Caco-2 (cell line): Measurements from ENCODE around the gene TRAK1. TPM values are rescaled to one million over a fixed set of nuclear protein-coding genes. Genes with fewer than 3 reads are reported as not detected.

Experiments
- BruUV-seq: library from RNA; stranded (reverse); fragments of 400-500 nt; replicated peaks from 2 replicates; lab custom pipeline; 2021; lab: Mats Ljungman, UMichigan
- CTCF ChIA-PET: fragments of 300-600 bp; sonication (Branson Sonifier 250); formaldehyde crosslinking; loops from one replicate; lab custom pipeline; 2022; ENCODE audit warnings: antibody characterized with exemption; lab: Charles Lee
- POLR2A ChIA-PET: fragments of 300-600 bp; sonication (Branson Sonifier 250); formaldehyde crosslinking; loops from one replicate; lab custom pipeline; 2022; ENCODE audit warnings: antibody characterized with exemption; lab: Charles Lee
- DNase-seq, 2 experiments: peaks; one replicate each; pipeline versions ENCODE4 v3.0.0 to v3.0.0-alpha.2; 2020 to 2022
- H3K27me3 ChIP-seq: replicated peaks from 2 replicates; pipeline ENCODE4 v1.6.0; 2011; ENCODE audit warnings: low read length; ENCODE audit not compliant: control insufficient read depth, insufficient read depth
- H3K36me3 ChIP-seq: 2 replicates; pipeline ENCODE4 v1.5.1; 2011; ENCODE audit warnings: low read length; ENCODE audit not compliant: control insufficient read depth, insufficient read depth
- H3K4me1 ChIP-seq: fragments of 250-450 bp; sonication (Bioruptor Pico); 2 replicates; pipeline ENCODE4 v1.5.1; 2020; ENCODE audit warnings: mild to moderate bottlenecking
- H3K4me3 ChIP-seq: 2 replicates; pipeline ENCODE4 v1.5.1; 2011; ENCODE audit warnings: low read depth, mild to moderate bottlenecking, control low read depth, low read length
- H3K9me3 ChIP-seq: fragments of 250-450 bp; sonication (Bioruptor Pico); 2 replicates; pipeline ENCODE4 v1.5.1; 2020; ENCODE audit warnings: mild to moderate bottlenecking, moderate library complexity
- H3K27ac Mint-ChIP-seq: one replicate; pipeline ENCODE4 v1.8.0; 2022; ENCODE audit warnings: mixed read lengths; ENCODE audit not compliant: unreplicated experiment
- H3K27me3 Mint-ChIP-seq: one replicate; pipeline ENCODE4 v1.8.0; 2022; ENCODE audit warnings: mixed read lengths; ENCODE audit not compliant: insufficient read depth, unreplicated experiment
- H3K36me3 Mint-ChIP-seq: one replicate; pipeline ENCODE4 v1.8.0; 2022; ENCODE audit warnings: mild to moderate bottlenecking, mixed read lengths; ENCODE audit not compliant: insufficient read depth, unreplicated experiment
- H3K4me1 Mint-ChIP-seq: one replicate; pipeline ENCODE4 v1.8.0; 2022; ENCODE audit warnings: low read depth, mixed read lengths; ENCODE audit not compliant: unreplicated experiment
- H3K4me3 Mint-ChIP-seq: one replicate; pipeline ENCODE4 v1.8.0; 2022; ENCODE audit warnings: mild to moderate bottlenecking, moderate library complexity, mixed read lengths; ENCODE audit not compliant: unreplicated experiment
- H3K9me3 Mint-ChIP-seq: one replicate; pipeline ENCODE4 v1.8.0; 2022; ENCODE audit warnings: mixed read lengths; ENCODE audit not compliant: unreplicated experiment
- intact Hi-C: fragments of 100-400 bp; cut with micrococcal nuclease; formaldehyde crosslinking; loops from one replicate; pipeline ENCODE4 v1.10.0; 2022; ENCODE audit not compliant: unreplicated experiment
- total RNA-seq: library from RNA; stranded (reverse); gene quantifications from 2 replicates; pipeline ENCODE4 v1.2.3, GENCODE V29; 2022
- TF ChIP-seq, protein P1 (sequence below), 2 experiments: fragments of 200-600 bp in 1 of 2; IDR thresholded peaks; 1 replicate in 1 of 2; 2 replicates in 1 of 2; pipeline versions ENCODE4 v1.5.1 to v1.8.0; 2011 to 2022; ENCODE audit warnings: antibody characterized with exemption in 1 of 2, control low read depth in 1 of 2, inconsistent platforms in 1 of 2, low read depth in 1 of 2, low read length in 1 of 2, mild to moderate bottlenecking in 1 of 2, moderate library complexity in 1 of 2; ENCODE audit not compliant: insufficient read depth in 1 of 2, severe bottlenecking in 1 of 2, unreplicated experiment in 1 of 2

The TRAK1 gene
- total RNA-seq, 1 experiment from 2014 or later: 33.3 TPM

DNA sequence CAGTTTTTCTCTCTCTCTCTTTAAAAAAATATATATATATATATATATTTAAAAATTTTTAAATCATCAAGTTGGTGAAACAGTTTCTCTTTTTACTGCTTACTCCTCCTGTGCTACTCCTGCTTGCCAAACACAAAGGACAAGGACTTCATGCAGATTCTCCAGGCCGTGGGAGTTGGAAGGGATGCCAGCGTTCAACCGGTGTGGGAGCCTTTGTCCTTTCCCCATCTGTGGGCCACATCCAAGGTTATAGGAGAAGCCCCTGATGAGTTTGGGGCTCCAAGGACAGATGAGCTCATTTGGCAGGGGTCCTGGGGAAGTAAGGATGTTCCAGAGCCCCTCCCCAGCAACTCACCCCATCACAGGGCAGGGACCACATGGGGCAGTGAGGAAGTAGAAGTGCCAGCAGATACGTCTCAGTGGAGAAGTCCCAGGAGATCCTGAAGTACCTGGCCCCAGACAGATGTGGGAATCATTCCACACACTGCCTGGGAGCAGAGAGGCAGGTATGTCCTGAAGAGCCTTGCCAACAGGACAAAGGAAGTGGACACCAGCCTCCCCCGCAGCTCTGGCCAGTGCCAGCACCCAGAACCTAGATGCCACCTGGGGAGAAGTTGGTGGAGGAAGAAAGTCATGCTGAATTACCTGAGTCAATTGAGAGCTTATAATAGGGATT lies 138.2 kb downstream of the TRAK1 start:
- CTCF ChIA-PET: interaction anchor here (0.5 to 2.1 kb wide), 24 partner anchors 18 to 409 kb away, joined by 3 to 25 read pairs (median 4); partner anchors contain the start of genes ULK4 and VIPR1
- Histone ChIP-seq H3K9me3 (no peaks in the 10 kb centered on the region), H3K4me1 (peaks cover 4% of the 10 kb centered on the region; the same call in 1 of the 2 replicates), H3K36me3 (no peaks in the 10 kb centered on the region), H3K4me3 (no peak overlapping the region), H3K27me3 (no peaks in the 10 kb centered on the region)
- TF ChIP-seq, protein P1, sequence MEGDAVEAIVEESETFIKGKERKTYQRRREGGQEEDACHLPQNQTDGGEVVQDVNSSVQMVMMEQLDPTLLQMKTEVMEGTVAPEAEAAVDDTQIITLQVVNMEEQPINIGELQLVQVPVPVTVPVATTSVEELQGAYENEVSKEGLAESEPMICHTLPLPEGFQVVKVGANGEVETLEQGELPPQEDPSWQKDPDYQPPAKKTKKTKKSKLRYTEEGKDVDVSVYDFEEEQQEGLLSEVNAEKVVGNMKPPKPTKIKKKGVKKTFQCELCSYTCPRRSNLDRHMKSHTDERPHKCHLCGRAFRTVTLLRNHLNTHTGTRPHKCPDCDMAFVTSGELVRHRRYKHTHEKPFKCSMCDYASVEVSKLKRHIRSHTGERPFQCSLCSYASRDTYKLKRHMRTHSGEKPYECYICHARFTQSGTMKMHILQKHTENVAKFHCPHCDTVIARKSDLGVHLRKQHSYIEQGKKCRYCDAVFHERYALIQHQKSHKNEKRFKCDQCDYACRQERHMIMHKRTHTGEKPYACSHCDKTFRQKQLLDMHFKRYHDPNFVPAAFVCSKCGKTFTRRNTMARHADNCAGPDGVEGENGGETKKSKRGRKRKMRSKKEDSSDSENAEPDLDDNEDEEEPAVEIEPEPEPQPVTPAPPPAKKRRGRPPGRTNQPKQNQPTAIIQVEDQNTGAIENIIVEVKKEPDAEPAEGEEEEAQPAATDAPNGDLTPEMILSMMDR (IDR thresholded peaks at IDR 0.05; ENCODE audit: insufficient read depth in 1 of 2, low read depth in 1 of 2, low read length in 1 of 2, severe bottlenecking in 1 of 2, unreplicated experiment in 1 of 2): no peak
- no peak overlapping the region for H3K4me3 Mint-ChIP-seq
- BruUV-seq: no TSS peak
- POLR2A ChIA-PET: no interaction called here
- intact Hi-C loops: loop anchor here (1.0 kb wide), 1 partner anchor 335 kb away; no protein-coding TSS in a partner anchor
- no peak overlapping the region for H3K27ac Mint-ChIP-seq
- peaks cover 14% of the 10 kb centered on the region for H3K36me3 Mint-ChIP-seq
- H3K27me3 Mint-ChIP-seq: peaks cover 5% of the 10 kb centered on the region
- H3K4me1 Mint-ChIP-seq: no peaks in the 10 kb centered on the region
- peaks cover 5% of the 10 kb centered on the region for H3K9me3 Mint-ChIP-seq
- no peak for DNase-seq

DNA sequence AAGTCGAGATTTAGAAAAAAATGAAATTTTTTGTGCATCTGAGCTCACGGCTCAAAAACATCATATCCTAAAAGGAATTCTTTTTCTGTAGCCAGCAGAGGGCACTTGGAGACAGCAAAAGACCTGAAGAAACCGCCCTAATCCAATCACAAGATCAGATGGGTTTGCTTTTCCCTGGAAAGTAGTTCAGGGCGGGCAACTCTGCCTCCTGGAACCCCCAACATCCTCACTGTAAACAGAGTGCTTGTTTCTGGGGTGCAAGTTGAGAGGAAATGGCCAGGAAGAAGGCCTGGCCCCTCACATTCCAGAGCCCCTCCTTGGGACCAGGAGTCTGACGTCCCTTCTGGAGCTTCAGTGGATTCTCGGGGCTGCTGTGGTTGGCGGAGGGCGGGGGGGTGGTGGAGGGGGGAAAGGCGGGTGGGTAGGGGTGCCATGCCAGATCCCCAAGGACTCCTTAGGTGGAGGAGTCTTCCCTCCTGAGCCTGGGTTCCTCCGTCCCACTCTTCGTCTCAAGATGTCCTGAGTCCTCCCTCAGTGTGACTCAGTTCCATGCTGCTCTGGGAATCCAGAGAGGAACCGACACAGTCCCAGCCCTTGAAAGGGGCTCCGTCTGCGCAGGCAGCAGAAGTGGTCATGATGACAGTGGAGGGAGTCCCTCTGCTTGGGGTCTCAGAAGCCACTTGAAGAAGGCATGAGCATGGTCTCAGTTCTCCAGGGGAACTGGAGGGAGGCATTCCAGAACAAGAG lies 139.0 kb downstream of the TRAK1 start:
- Histone ChIP-seq H3K4me3 (no peak overlapping the region), H3K9me3 (no peaks in the 10 kb centered on the region), H3K27me3 (no peaks in the 10 kb centered on the region), H3K4me1 (peaks cover 4% of the 10 kb centered on the region; the same call in 1 of the 2 replicates), H3K36me3 (no peaks in the 10 kb centered on the region)
- ChIA-PET CTCF (interaction anchor here (0.5 to 2.1 kb wide), 23 partner anchors 17 to 408 kb away, joined by 3 to 25 read pairs (median 4); partner anchors contain the start of genes ULK4 and VIPR1), POLR2A (no interaction called here)
- intact Hi-C loops: loop anchor here (1.0 kb wide), 3 partner anchors 214 to 336 kb away; no protein-coding TSS in a partner anchor
- peaks cover 12% of the 10 kb centered on the region for H3K9me3 Mint-ChIP-seq
- peaks cover 12% of the 10 kb centered on the region for H3K27me3 Mint-ChIP-seq
- BruUV-seq: no TSS peak
- H3K36me3 Mint-ChIP-seq: peaks cover 12% of the 10 kb centered on the region
- no peaks in the 10 kb centered on the region for H3K4me1 Mint-ChIP-seq
- no peak overlapping the region for H3K4me3 Mint-ChIP-seq
- peak in 1 of 2 experiments; percentile 48 for DNase-seq
- TF ChIP-seq, protein P1 (IDR thresholded peaks at IDR 0.05; ENCODE audit: insufficient read depth in 1 of 2, low read depth in 1 of 2, low read length in 1 of 2, severe bottlenecking in 1 of 2, unreplicated experiment in 1 of 2): peak; percentile 55 to 61
- no peak overlapping the region for H3K27ac Mint-ChIP-seq

DNA sequence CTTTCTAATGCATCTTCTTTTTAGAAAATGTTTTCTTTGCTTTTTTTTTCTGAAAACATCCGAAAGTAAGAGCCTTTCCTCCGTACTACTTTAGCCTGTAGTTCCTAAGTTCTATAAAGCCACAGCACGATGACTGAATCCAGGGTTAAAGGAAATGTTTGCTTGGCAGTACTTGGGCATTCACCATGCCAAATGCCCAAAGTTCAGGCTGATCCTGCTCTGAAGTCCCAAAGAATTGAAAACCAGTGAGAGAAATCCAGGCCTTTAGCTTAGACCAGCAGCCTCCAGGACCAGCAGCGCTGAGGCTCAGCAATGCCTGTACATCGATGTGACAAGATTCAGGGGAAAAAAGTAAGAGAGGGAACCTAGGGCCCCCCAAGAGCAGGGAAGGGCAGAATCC lies 139.7 kb downstream of the TRAK1 start:
- no peak overlapping the region for H3K4me3 ChIP-seq

More for the DNA sequence above, 139.7 kb downstream of the TRAK1 start:
- no peaks in the 10 kb centered on the region for H3K9me3 ChIP-seq
- Mint-ChIP-seq H3K9me3 (peaks cover 15% of the 10 kb centered on the region), H3K27ac (no peak overlapping the region), H3K27me3 (peaks cover 12% of the 10 kb centered on the region), H3K4me3 (no peak overlapping the region), H3K36me3 (peaks cover 12% of the 10 kb centered on the region), H3K4me1 (no peaks in the 10 kb centered on the region)
- TF ChIP-seq, protein P1 (IDR thresholded peaks at IDR 0.05; ENCODE audit: insufficient read depth in 1 of 2, low read depth in 1 of 2, low read length in 1 of 2, severe bottlenecking in 1 of 2, unreplicated experiment in 1 of 2): no peak
- H3K36me3 ChIP-seq: no peaks in the 10 kb centered on the region
- H3K27me3 ChIP-seq: no peaks in the 10 kb centered on the region
- no TSS peak for BruUV-seq
- H3K4me1 ChIP-seq: peaks cover 4% of the 10 kb centered on the region; the same call in 1 of the 2 replicates
- POLR2A ChIA-PET: no interaction called here
- intact Hi-C loops: loop anchor here (1.0 kb wide), 2 partner anchors 213 to 316 kb away; no protein-coding TSS in a partner anchor
- CTCF ChIA-PET: no interaction called here
- no peak for DNase-seq
